ENCODE data around the gene ETDB. TPM values are rescaled to one million over a fixed set of nuclear protein-coding genes. Genes with fewer than 3 reads are reported as not detected.

Gene ETDB
- total RNA-seq, 1 experiment from 2014 or later, result not detected

- TF ChIP-seq, protein P1, sequence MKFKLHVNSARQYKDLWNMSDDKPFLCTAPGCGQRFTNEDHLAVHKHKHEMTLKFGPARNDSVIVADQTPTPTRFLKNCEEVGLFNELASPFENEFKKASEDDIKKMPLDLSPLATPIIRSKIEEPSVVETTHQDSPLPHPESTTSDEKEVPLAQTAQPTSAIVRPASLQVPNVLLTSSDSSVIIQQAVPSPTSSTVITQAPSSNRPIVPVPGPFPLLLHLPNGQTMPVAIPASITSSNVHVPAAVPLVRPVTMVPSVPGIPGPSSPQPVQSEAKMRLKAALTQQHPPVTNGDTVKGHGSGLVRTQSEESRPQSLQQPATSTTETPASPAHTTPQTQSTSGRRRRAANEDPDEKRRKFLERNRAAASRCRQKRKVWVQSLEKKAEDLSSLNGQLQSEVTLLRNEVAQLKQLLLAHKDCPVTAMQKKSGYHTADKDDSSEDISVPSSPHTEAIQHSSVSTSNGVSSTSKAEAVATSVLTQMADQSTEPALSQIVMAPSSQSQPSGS (CRISPR knock-in tag; IDR thresholded peaks at IDR 0.05; ENCODE audit: borderline replicate concordance, low read depth), result no peak
- TF ChIP-seq, protein P2, sequence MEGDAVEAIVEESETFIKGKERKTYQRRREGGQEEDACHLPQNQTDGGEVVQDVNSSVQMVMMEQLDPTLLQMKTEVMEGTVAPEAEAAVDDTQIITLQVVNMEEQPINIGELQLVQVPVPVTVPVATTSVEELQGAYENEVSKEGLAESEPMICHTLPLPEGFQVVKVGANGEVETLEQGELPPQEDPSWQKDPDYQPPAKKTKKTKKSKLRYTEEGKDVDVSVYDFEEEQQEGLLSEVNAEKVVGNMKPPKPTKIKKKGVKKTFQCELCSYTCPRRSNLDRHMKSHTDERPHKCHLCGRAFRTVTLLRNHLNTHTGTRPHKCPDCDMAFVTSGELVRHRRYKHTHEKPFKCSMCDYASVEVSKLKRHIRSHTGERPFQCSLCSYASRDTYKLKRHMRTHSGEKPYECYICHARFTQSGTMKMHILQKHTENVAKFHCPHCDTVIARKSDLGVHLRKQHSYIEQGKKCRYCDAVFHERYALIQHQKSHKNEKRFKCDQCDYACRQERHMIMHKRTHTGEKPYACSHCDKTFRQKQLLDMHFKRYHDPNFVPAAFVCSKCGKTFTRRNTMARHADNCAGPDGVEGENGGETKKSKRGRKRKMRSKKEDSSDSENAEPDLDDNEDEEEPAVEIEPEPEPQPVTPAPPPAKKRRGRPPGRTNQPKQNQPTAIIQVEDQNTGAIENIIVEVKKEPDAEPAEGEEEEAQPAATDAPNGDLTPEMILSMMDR (IDR thresholded peaks at IDR 0.05), result no peak
- TF ChIP-seq ZNF396 (CRISPR knock-in tag; IDR thresholded peaks at IDR 0.05; ENCODE audit: borderline replicate concordance) (no peak), KAT7 (CRISPR knock-in tag; IDR thresholded peaks at IDR 0.05; ENCODE audit: borderline replicate concordance) (no peak), SMAD4 (CRISPR knock-in tag; IDR thresholded peaks at IDR 0.05) (no peak), ZNF532 (CRISPR knock-in tag; IDR thresholded peaks at IDR 0.05; ENCODE audit: borderline replicate concordance) (no peak), ZNF138 (CRISPR knock-in tag; conservative IDR thresholded peaks at IDR 0.05) (no peak), NR1H2 (CRISPR knock-in tag; IDR thresholded peaks at IDR 0.05) (no peak), PREB (CRISPR knock-in tag; IDR thresholded peaks at IDR 0.05; ENCODE audit: borderline replicate concordance) (no peak), JUN (CRISPR knock-in tag; IDR thresholded peaks at IDR 0.05) (no peak), NR2C2 (CRISPR knock-in tag; IDR thresholded peaks at IDR 0.05) (no peak), EMX1 (CRISPR knock-in tag; IDR thresholded peaks at IDR 0.05) (no peak), TEAD4 (CRISPR knock-in tag; IDR thresholded peaks at IDR 0.05) (no peak), NR3C1 (CRISPR knock-in tag; conservative IDR thresholded peaks at IDR 0.05; ENCODE audit: low read depth) (no peak), ZNF671 (CRISPR knock-in tag; IDR thresholded peaks at IDR 0.05) (no peak), MLX (CRISPR knock-in tag; IDR thresholded peaks at IDR 0.05) (no peak)
- TF ChIP-seq, protein P3, sequence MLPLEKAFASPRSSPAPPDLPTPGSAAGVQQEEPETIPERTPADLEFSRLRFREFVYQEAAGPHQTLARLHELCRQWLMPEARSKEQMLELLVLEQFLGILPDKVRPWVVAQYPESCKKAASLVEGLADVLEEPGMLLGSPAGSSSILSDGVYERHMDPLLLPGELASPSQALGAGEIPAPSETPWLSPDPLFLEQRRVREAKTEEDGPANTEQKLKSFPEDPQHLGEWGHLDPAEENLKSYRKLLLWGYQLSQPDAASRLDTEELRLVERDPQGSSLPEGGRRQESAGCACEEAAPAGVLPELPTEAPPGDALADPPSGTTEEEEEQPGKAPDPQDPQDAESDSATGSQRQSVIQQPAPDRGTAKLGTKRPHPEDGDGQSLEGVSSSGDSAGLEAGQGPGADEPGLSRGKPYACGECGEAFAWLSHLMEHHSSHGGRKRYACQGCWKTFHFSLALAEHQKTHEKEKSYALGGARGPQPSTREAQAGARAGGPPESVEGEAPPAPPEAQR (CRISPR knock-in tag; IDR thresholded peaks at IDR 0.05), result no peak
- TF ChIP-seq, protein P4, sequence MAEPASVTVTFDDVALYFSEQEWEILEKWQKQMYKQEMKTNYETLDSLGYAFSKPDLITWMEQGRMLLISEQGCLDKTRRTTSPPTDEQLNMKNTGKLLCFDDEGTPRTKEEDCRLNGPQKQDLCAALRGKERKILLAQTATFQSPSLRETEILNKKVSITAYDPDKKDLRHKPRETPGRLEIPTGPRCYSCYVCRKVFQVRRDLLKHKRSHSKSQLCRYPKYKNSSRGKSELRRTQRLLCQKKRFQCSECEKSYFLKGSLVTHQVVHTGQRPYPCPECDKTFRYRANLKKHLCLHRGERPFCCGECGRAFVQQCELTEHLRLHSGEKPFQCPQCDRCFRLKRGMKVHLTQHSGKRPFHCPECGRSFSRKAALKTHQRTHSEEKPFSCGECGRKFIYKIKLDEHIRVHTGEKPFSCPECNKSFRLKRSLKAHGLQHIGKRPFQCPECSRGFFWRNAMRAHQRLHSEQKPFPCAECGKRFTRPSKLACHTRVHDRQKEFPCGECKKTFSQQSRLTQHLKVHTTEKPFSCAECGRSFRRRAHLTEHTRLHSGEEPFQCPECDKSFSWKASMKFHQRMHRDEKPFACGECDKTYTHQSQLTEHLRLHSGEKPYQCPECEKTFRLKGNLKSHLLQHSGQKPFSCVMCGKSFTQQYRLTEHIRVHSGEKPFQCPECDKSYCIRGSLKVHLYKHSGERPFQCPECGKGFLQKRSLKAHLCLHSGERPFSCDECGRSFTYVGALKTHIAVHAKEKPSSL (CRISPR knock-in tag; conservative IDR thresholded peaks at IDR 0.05), result no peak
- TF ChIP-seq, protein P5, sequence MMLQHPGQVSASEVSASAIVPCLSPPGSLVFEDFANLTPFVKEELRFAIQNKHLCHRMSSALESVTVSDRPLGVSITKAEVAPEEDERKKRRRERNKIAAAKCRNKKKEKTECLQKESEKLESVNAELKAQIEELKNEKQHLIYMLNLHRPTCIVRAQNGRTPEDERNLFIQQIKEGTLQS (CRISPR knock-in tag; conservative IDR thresholded peaks at IDR 0.05), result no peak
Measured at GRCh38 chrX:135089126-135089525, 31.2 kb downstream of the ETDB start.

More at GRCh38 chrX:135089126-135089525, 31.2 kb downstream of the ETDB start:
- Mint-ChIP-seq H3K4me3 (no peak overlapping the region), H3K36me3 (peaks cover 6% of the 10 kb centered on the region), H3K27ac (no peak overlapping the region), H3K4me1 (peaks cover 5% of the 10 kb centered on the region), H3K9me3 (peaks cover 17% of the 10 kb centered on the region), H3K27me3 (ENCODE audit: low read depth) (peaks cover 5% of the 10 kb centered on the region)
- ChIA-PET POLR2A (no interaction called here), CTCF (no interaction called here)
- ATAC-seq (no peak), DNase-seq (ENCODE audit: low spot score) (no peak)
